Measurements from ENCODE around the gene VAV3. TPM values are rescaled to one million over a fixed set of nuclear protein-coding genes. Genes with fewer than 3 reads are reported as not detected.
"Not testable (repeated sequence)": the region's sequence is repeated elsewhere in the genome, so short reads cannot be mapped to it uniquely, and the experiment has no call there.

Gene VAV3
- total and polyA plus RNA-seq, 10 donors: 10.5 to 63.0 (median 38.8) TPM

- Histone ChIP-seq H3K27ac (no peak overlapping the region), H3K4me3 (no peak overlapping the region), H3K9me3 (no peaks in the 10 kb centered on the region), H3K4me1 (no peaks in the 10 kb centered on the region), H3K27me3 (replicated peaks in 1 of 7) (no peaks in the 10 kb centered on the region), H3K36me3 (peaks cover 0 to 21% (median 0%) of the 10 kb centered on the region in 6 donors)
- intact Hi-C loops (cut with DNase I; ENCODE audit: low total_unique reads): no loop called here
- DNase-seq: no peak
- 92 to 97% (median 93%) methylated on average over 2 of the region's 2 CpGs for WGBS, 5 donors
- TF ChIP-seq CTCF (IDR thresholded peaks at IDR 0.05 in 8 of 11, conservative IDR thresholded peaks at IDR 0.05 in 3 of 11) (no peak), POLR2AphosphoS5 (IDR thresholded peaks at IDR 0.05) (no peak), POLR2A (IDR thresholded peaks at IDR 0.05) (no peak)
Observed at GRCh38 chr1:107659961-107660360, 305.0 kb downstream of the VAV3 start.

DNA sequence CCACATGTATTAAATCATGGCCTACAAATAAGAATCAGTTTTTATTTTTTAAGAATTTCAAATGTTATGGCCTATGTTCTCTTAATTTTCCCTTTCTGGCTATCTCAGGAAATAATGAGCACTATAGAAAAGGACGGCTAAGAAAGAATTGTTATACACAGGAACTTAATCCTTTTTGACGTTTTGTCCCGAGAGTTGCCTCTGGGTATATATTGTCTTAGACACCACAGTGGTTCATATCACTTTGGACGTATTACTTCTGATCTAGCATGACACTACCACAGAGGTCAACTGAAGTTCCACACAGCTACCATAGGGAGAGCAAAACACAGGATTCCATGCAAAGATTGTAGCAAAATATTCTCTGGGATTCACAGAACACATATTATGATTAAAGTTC, 307.6 kb downstream of the VAV3 start:
- intact Hi-C loops (cut with DNase I; ENCODE audit: low total_unique reads): no loop called here
- 92 to 97% (median 95%) methylated on average over 4 of the region's 4 CpGs for WGBS, 5 donors
- H3K4me3 ChIP-seq: no peak overlapping the region
- no peaks in the 10 kb centered on the region for H3K4me1 ChIP-seq
- H3K9me3 ChIP-seq: no peaks in the 10 kb centered on the region
- TF ChIP-seq POLR2AphosphoS5 (IDR thresholded peaks at IDR 0.05) (no peak), CTCF (IDR thresholded peaks at IDR 0.05 in 8 of 11, conservative IDR thresholded peaks at IDR 0.05 in 3 of 11) (no peak), POLR2A (IDR thresholded peaks at IDR 0.05) (no peak)
- DNase-seq: no peak
- peaks cover 0 to 10% (median 0%) of the 10 kb centered on the region in 6 donors for H3K36me3 ChIP-seq
- no peaks in the 10 kb centered on the region for H3K27me3 ChIP-seq (replicated peaks in 1 of 7)
- no peak overlapping the region for H3K27ac ChIP-seq

DNA sequence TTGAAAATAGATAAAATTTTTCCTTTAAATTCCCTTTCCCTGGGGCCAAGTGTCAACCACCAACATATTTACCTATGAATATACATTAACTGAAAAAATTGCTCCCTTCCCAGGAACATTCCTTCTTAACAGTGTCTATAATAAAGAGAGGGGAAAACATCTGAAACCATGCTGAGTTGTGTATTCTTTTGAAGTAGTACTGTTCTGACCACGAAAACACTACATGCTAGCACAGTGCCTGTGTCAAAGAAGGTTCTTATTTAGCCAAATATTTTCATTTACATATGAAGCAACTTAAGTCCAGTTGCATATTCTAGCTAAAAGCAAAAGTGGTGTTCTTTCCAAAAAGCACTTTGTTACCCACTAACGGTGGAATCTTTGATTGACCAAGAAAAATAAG, 311.2 kb downstream of the VAV3 start:
- DNase-seq: no peak
- Histone ChIP-seq H3K4me3 (no peak overlapping the region), H3K9me3 (no peaks in the 10 kb centered on the region), H3K4me1 (no peaks in the 10 kb centered on the region), H3K27ac (no peak overlapping the region), H3K36me3 (peaks cover 0 to 6% (median 0%) of the 10 kb centered on the region in 6 donors), H3K27me3 (replicated peaks in 1 of 7) (no peaks in the 10 kb centered on the region)
- WGBS, 5 donors: 61 to 81% (median 78%) methylated on average over 2 of the region's 2 CpGs
- no peak for TF ChIP-seq CTCF (IDR thresholded peaks at IDR 0.05 in 8 of 11, conservative IDR thresholded peaks at IDR 0.05 in 3 of 11)
- no peak for TF ChIP-seq POLR2A (IDR thresholded peaks at IDR 0.05)
- TF ChIP-seq POLR2AphosphoS5 (IDR thresholded peaks at IDR 0.05): no peak
- intact Hi-C loops (cut with DNase I; ENCODE audit: low total_unique reads): no loop called here

DNA sequence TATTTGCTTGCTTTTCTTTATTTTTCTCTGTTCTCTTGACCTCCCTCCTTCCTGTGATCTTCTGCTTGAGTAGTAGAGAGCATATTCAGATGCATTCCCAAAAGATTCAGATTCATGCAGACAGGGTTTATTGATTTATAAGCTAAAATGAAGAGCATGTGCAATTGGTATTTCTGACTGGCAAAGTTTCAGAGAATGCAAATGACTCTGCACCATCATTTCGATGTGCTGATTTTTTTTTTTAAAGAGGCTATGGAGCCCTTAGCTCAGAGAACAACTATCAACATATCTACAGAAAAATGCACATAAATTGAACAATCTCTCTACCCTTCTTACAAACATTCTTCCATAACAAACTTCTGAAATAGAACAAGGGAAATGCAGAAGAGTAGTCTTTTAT, 312.0 kb downstream of the VAV3 start:
- no peaks in the 10 kb centered on the region for H3K4me1 ChIP-seq
- TF ChIP-seq POLR2AphosphoS5 (IDR thresholded peaks at IDR 0.05) (no peak), CTCF (IDR thresholded peaks at IDR 0.05 in 8 of 11, conservative IDR thresholded peaks at IDR 0.05 in 3 of 11) (no peak), POLR2A (IDR thresholded peaks at IDR 0.05) (no peak)
- no peak for DNase-seq
- no peak overlapping the region for H3K4me3 ChIP-seq
- no peak overlapping the region for H3K27ac ChIP-seq
- no peaks in the 10 kb centered on the region for H3K27me3 ChIP-seq (replicated peaks in 1 of 7)
- H3K36me3 ChIP-seq: peaks cover 0 to 6% (median 0%) of the 10 kb centered on the region in 6 donors
- 71 to 93% (median 89%) methylated on average over 1 of the region's 1 CpG for WGBS, 5 donors
- intact Hi-C loops (cut with DNase I; ENCODE audit: low total_unique reads): no loop called here
- no peaks in the 10 kb centered on the region for H3K9me3 ChIP-seq

GRCh38 chr1:107650825-107651224, 314.2 kb downstream of the VAV3 start:
- H3K9me3 ChIP-seq; H3K4me3 ChIP-seq; H3K27ac ChIP-seq; H3K27me3 ChIP-seq (replicated peaks in 1 of 7); DNase-seq; H3K4me1 ChIP-seq; H3K36me3 ChIP-seq; intact Hi-C loops (cut with DNase I; ENCODE audit: low total_unique reads): not testable (repeated sequence)
- 82 to 98% (median 93%) methylated on average over 2 of the region's 2 CpGs for WGBS, 5 donors

Data from spleen (tissue), 11 donors.